SKM-1 (cell line): ENCODE results near the gene TREM1.
"Not testable (repeated sequence)": the region's sequence is repeated elsewhere in the genome, so short reads cannot be mapped to it uniquely, and the experiment has no call there.

Experiments used
- DNase-seq: peaks from one replicate; lab custom pipeline; 2025; ENCODE audit not compliant: unreplicated experiment; lab: John Stamatoyannopoulos, UW

Gene TREM1

DNA sequence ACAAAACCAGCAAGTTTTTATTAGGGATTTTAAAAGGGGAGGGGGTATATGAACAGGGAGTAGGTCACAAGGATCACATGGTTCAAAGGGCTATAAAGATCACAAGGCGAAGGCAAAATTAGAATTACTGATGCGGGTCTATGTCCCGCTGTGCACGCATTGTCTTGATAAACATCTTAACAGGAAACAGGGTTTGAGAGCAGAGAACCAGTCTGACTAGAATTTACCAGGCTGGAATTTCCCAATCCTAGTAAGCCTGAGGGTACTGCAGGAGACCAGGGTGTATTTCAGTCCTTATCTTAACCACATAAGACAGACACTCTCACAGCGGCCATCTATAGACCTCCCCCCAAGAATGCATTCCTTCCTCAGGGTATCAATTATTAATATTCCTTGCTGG lies 10.8 kb upstream of the TREM1 start:
- DNase-seq, result not testable (repeated sequence)

GRCh38 chr6:41294214-41294872 lies 7.9 kb upstream of the TREM1 start:
- DNase-seq, result no peak

DNA sequence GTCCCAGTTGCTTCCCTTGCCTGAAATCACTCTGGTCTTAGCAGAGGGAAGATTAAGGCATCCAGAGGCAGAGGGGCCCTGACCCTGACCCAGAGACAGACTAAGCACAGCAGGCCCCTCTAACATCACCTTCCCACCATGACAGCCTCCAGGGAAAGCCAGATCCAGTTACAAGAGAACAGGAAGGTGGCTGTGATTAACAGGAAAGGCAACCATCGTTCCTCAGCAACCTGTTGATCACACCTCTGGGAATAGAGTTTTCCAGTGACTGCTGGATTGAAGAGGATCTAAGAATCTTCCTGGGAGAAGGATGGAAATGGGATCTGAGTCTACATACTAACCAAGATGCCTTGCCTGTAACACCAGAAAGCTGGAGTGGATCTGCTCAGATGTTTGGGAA lies 5.2 kb upstream of the TREM1 start:
- no peak for DNase-seq

- DNase-seq, result no peak
These were observed 3.3 kb upstream of the TREM1 start for GRCh38 chr6:41289815-41290214.

GRCh38 chr6:41288754-41289129 lies 2.3 kb upstream of the TREM1 start:
- DNase-seq, result no peak

- no peak for DNase-seq
These were observed 1.7 kb upstream of the TREM1 start for GRCh38 chr6:41288030-41288753.

- no peak for DNase-seq
These were observed 1.8 kb downstream of the TREM1 start for GRCh38 chr6:41284726-41285125.

DNA sequence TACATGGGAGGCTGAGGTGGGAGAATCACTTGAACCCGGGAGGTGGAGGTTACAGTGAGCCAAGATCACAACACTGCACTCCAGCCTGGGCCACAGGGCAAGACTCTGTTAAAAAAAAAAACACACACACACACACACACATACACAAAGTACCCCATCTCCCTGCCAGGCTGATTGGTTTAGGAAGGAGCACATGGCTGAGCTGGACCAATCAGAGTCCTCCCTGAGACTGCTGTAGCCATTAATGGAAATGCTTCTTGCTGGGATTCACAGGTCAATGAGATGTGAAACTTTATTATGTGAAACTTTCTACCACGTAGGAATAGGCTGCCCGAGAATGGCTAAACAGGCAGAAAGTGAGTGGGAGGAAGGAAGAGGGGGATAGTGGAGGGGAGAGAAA lies 2.9 kb downstream of the TREM1 start:
- DNase-seq, result no peak

- peak; percentile 28 for DNase-seq
These were observed 6.0 kb downstream of the TREM1 start for GRCh38 chr6:41280381-41281057.

- peak; percentile 80 for DNase-seq
These were observed 7.6 kb downstream of the TREM1 start for GRCh38 chr6:41278699-41279405.

GRCh38 chr6:41277605-41278004 lies 8.9 kb downstream of the TREM1 start:
- no peak for DNase-seq

- DNase-seq, result no peak
These were observed 11.0 kb downstream of the TREM1 start for GRCh38 chr6:41275489-41275888.

DNA sequence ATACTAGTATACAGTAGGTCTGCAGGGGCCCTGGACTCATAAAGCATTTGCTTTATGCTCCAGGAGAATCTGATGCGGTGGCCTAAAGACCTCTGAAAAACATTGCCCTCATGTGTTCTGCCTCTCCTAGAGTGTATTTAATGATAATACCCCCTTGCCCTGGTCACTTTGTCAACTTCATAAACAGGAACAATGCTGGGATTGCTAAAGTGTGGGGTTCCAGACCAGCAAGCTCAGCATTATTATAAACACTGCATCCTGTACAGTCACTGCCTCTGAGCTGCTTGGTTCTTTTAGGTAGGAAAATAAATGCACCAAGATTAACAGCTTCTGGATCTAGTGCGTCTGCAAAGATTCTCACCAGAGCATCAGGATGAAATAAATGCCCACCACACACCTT lies 12.2 kb downstream of the TREM1 start:
- no peak for DNase-seq

GRCh38 chr6:41273714-41274113 lies 12.8 kb downstream of the TREM1 start:
- no peak for DNase-seq

- DNase-seq, result no peak
These were observed 13.8 kb downstream of the TREM1 start for GRCh38 chr6:41272591-41273240.

- peak; percentile 96 for DNase-seq
These were observed 14.5 kb downstream of the TREM1 start for GRCh38 chr6:41271901-41272395.

DNA sequence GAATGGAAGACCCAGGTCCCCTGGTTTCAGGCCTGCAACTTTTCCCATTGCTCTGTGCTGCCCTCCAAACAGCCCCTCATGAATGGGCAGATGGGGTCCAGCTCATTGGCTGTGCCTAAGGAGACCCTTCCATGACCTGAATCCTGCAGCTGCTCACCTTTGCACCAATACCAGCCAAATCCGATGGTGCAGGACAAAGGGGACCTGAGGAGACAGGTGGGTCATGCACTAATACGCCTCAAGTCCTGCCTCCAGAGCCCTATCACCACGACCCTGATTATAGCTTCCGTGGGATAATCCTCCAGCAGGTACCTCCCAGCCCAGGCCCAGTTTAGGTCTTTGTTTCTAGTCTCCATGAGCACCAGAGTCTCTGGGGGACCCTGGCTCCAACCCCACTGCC lies 16.8 kb downstream of the TREM1 start:
- no peak for DNase-seq

- DNase-seq, result no peak
These were observed 17.3 kb downstream of the TREM1 start for GRCh38 chr6:41269166-41269565.

DNA sequence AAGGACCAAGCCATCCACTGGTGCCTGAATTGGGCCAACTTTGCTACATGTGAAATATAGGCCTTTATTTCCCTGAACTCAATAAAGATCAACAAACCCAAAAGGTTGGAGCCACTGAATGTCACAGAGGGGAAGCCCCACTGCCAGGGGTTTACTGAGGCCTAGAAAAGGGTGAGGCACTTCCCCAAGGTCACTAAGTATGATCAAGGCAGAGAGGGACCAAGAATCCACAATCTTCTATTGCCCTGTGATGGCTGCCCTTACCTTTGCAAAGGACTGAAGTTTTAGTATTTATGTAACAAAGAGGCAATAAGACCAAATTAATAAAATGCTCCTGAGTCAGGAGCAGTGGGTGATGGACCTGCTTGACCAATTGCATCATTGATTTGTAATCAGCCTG lies 18.0 kb downstream of the TREM1 start:
- no peak for DNase-seq

DNA sequence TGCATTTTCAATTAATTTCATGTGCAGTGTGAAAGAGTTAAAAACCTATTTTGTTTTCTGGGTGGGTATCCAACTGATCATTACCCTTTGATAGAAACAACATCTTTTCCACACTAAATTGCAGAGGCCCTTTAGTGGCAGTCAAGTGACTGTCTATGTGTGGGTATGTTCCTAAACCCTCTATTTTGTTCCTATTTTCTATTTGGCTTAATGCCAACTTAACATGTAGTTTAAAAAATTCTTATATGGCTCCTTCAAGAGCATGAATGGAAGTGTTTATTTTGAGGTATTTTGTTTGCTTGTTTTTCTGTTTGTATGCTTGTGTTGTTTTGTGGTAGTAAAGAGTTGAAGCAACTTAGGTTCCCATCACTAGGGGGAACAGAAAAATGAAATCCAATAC lies 19.9 kb downstream of the TREM1 start:
- DNase-seq, result no peak

DNA sequence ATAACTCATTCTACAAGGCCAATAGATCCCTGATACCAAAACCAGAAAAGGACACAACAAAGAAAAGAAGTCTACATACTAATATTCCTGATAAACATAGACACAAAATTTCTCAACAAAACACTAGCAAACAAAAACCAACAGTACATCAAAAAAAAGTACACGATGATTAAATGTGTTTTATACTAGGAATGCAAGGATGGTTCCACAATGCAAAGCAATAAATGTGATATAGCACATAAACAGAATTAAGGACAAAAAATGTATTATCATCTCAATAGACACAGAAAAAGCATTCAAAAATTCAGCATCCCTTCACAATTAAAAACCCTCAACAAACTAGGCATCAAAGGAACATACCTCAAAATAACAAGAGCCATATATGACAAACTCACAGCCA lies 23.2 kb downstream of the TREM1 start:
- no peak for DNase-seq
